Duodenal mucosa (tissue), 2 donors: ENCODE measurements around the gene CCDC85C.
A peak's percentile ranks its signal among the peaks of the same experiment; 100 is the strongest.

Experiments used
- H3K27ac ChIP-seq: one replicate; pipeline ENCODE4 v1.7.0; 2013; ENCODE audit warnings: low read depth, low read length
- H3K27me3 ChIP-seq, 2 donors: one replicate each; pipeline ENCODE4 v1.7.0; 2013; ENCODE audit warnings: low read length in 2 of 2, control low read depth in 1 of 2; ENCODE audit not compliant: insufficient read depth in 2 of 2, control insufficient read depth in 1 of 2
- H3K36me3 ChIP-seq, 2 donors: one replicate each; pipeline ENCODE4 v1.7.0; 2013; ENCODE audit warnings: low read length in 2 of 2, control low read depth in 1 of 2; ENCODE audit not compliant: insufficient read depth in 2 of 2, control insufficient read depth in 1 of 2
- H3K4me1 ChIP-seq, 2 donors: one replicate each; pipeline ENCODE4 v1.7.0; 2013; ENCODE audit warnings: low read length in 2 of 2, control low read depth in 1 of 2; ENCODE audit not compliant: insufficient read depth in 2 of 2, control insufficient read depth in 1 of 2
- H3K4me3 ChIP-seq, 2 donors: one replicate each; pipeline ENCODE4 v1.7.0; 2013; ENCODE audit warnings: low read length in 2 of 2, low read depth in 1 of 2
- H3K9ac ChIP-seq, 2 donors: one replicate each; pipeline ENCODE4 v1.7.0; 2013; ENCODE audit warnings: low read length in 2 of 2, low read depth in 1 of 2
- H3K9me3 ChIP-seq, 2 donors: one replicate each; pipeline ENCODE4 v1.7.0; 2013; ENCODE audit warnings: low read length in 2 of 2, control low read depth in 1 of 2; ENCODE audit not compliant: control insufficient read depth in 1 of 2

Gene CCDC85C

GRCh38 chr14:99573436-99574098 is 30.4 kb downstream of the CCDC85C start:
- no peaks in the 10 kb centered on the region for H3K27me3 ChIP-seq
- H3K36me3 ChIP-seq = peaks cover 0 to 2% of the 10 kb centered on the region in 2 donors
- H3K9ac ChIP-seq = peak overlapping the region in 1 of 2 donors; percentile 52
- H3K27ac ChIP-seq = peak overlapping the region; percentile 67
- peaks cover 88 to 93% of the 10 kb centered on the region in 2 donors for H3K4me1 ChIP-seq
- no peaks in the 10 kb centered on the region for H3K9me3 ChIP-seq
- peak overlapping the region in 1 of 2 donors; percentile 23 for H3K4me3 ChIP-seq

GRCh38 chr14:99573000-99573330 is 31.0 kb downstream of the CCDC85C start:
- Histone ChIP-seq H3K27ac (no peak overlapping the region), H3K9me3 (no peaks in the 10 kb centered on the region), H3K36me3 (no peaks in the 10 kb centered on the region), H3K27me3 (no peaks in the 10 kb centered on the region), H3K4me3 (peak overlapping the region in 1 of 2 donors; percentile 30), H3K4me1 (peaks cover 86 to 95% of the 10 kb centered on the region in 2 donors), H3K9ac (peak overlapping the region in 1 of 2 donors; percentile 14)

GRCh38 chr14:99572173-99572999 is 31.6 kb downstream of the CCDC85C start:
- H3K27me3 ChIP-seq = no peaks in the 10 kb centered on the region
- peaks cover 81 to 94% of the 10 kb centered on the region in 2 donors for H3K4me1 ChIP-seq
- no peak overlapping the region for H3K27ac ChIP-seq
- no peaks in the 10 kb centered on the region for H3K9me3 ChIP-seq
- no peaks in the 10 kb centered on the region for H3K36me3 ChIP-seq
- H3K9ac ChIP-seq = peak overlapping the region in 1 of 2 donors; percentile 6
- H3K4me3 ChIP-seq = peak overlapping the region in 1 of 2 donors; percentile 30

DNA sequence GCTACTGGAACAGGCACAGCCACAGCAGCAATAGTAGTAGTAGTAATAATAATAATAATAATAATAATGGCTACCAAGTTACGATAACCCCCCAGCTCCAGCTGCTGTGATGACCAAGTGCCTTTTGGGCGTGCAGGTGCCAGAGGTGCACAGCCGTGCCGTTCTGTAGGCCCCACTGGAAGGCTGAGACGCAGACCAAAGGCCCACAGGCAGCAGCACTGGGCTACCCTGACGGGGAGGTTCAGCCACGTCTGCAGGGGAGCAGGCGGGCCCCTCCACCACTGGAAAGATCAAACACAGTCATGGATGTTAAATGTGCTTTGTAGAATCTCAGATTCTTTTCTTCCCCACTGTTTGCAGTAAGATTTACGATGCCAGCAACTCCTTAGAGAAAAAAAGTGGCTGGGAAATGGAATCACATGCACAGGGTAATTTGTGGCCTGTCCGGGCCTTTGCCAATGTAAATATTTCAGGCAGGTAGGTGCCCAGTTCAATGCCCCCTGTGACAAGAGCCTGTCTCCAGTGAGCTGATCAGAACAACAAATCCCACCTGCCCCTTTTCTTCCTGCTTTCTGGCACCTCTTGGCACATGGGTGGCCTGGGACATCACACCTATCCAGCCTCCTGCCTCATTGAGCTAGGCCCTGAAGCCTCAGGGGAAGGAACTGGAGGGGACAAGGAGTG is 32.6 kb downstream of the CCDC85C start:
- no peaks in the 10 kb centered on the region for H3K9me3 ChIP-seq
- no peaks in the 10 kb centered on the region for H3K36me3 ChIP-seq
- H3K27me3 ChIP-seq = no peaks in the 10 kb centered on the region
- H3K4me1 ChIP-seq = peaks cover 82 to 94% of the 10 kb centered on the region in 2 donors
- no peak overlapping the region for H3K9ac ChIP-seq
- no peak overlapping the region for H3K4me3 ChIP-seq
- no peak overlapping the region for H3K27ac ChIP-seq

- no peak overlapping the region for H3K9ac ChIP-seq
- peaks cover 82 to 94% of the 10 kb centered on the region in 2 donors for H3K4me1 ChIP-seq
- H3K27ac ChIP-seq = no peak overlapping the region
- no peaks in the 10 kb centered on the region for H3K9me3 ChIP-seq
- H3K4me3 ChIP-seq = no peak overlapping the region
- no peaks in the 10 kb centered on the region for H3K27me3 ChIP-seq
- H3K36me3 ChIP-seq = no peaks in the 10 kb centered on the region
Observed at GRCh38 chr14:99570544-99571302, 33.3 kb downstream of the CCDC85C start.

GRCh38 chr14:99569725-99570543 is 34.1 kb downstream of the CCDC85C start:
- Histone ChIP-seq H3K27ac (no peak overlapping the region), H3K9me3 (no peaks in the 10 kb centered on the region), H3K4me1 (peaks cover 82 to 94% of the 10 kb centered on the region in 2 donors), H3K36me3 (no peaks in the 10 kb centered on the region), H3K27me3 (no peaks in the 10 kb centered on the region), H3K9ac (no peak overlapping the region), H3K4me3 (no peak overlapping the region)

- Histone ChIP-seq H3K9me3 (no peaks in the 10 kb centered on the region), H3K4me3 (no peak overlapping the region), H3K36me3 (no peaks in the 10 kb centered on the region), H3K27me3 (no peaks in the 10 kb centered on the region), H3K9ac (no peak overlapping the region), H3K4me1 (peaks cover 82 to 92% of the 10 kb centered on the region in 2 donors), H3K27ac (no peak overlapping the region)
Observed at GRCh38 chr14:99568567-99569560, 35.1 kb downstream of the CCDC85C start.

GRCh38 chr14:99566390-99567354 is 37.3 kb downstream of the CCDC85C start:
- no peaks in the 10 kb centered on the region for H3K9me3 ChIP-seq
- H3K4me1 ChIP-seq = peaks cover 82 to 92% of the 10 kb centered on the region in 2 donors
- H3K27ac ChIP-seq = no peak overlapping the region
- H3K36me3 ChIP-seq = no peaks in the 10 kb centered on the region
- no peaks in the 10 kb centered on the region for H3K27me3 ChIP-seq
- no peak overlapping the region for H3K9ac ChIP-seq
- no peak overlapping the region for H3K4me3 ChIP-seq
